DND-41 (cell line): Measurements from ENCODE around the gene IL3.

Experiments used
- ATAC-seq: fragments of 200-7000 bp; cut with Tn5 transposase; 3 replicates; pipeline ENCODE4 v1.9.1; 2021; ENCODE audit warnings: low read depth; ENCODE audit not compliant: insufficient read depth
- DNase-seq: peaks from one replicate; pipeline ENCODE4 v3.0.0-alpha.2; 2020
- H2AFZ ChIP-seq: 2 replicates; pipeline ENCODE4 v1.6.0; 2012; ENCODE audit warnings: low read depth, low read length
- H3K27ac ChIP-seq: 2 replicates; pipeline ENCODE4 v1.5.1; 2012; ENCODE audit warnings: low read length, inconsistent platforms
- H3K27me3 ChIP-seq: fragments of 200-600 bp; sonication (generic); 2 replicates; pipeline ENCODE4 v1.6.0; 2012; ENCODE audit warnings: low read length, mild to moderate bottlenecking, inconsistent platforms; ENCODE audit not compliant: insufficient read depth, poor library complexity
- H3K36me3 ChIP-seq: 2 replicates; pipeline ENCODE4 v1.5.1; 2012; ENCODE audit warnings: low read length, inconsistent platforms; ENCODE audit not compliant: insufficient read depth
- H3K4me1 ChIP-seq: 2 replicates; pipeline ENCODE4 v1.5.1; 2012; ENCODE audit warnings: mild to moderate bottlenecking, low read length; ENCODE audit not compliant: insufficient read depth
- H3K4me2 ChIP-seq: 2 replicates; pipeline ENCODE4 v1.6.0; 2012; ENCODE audit warnings: mild to moderate bottlenecking, moderate library complexity, low read length, inconsistent platforms; ENCODE audit not compliant: insufficient read depth
- H3K4me3 ChIP-seq, 2 experiments: fragments of 200-600 bp in 1 of 2; shearing (Covaris generic) in 1 of 2; 2 replicates each; pipeline ENCODE4 v1.5.1; 2012 to 2016; ENCODE audit warnings: inconsistent platforms in 2 of 2, low read length in 2 of 2, mild to moderate bottlenecking in 2 of 2, low read depth in 1 of 2, moderate library complexity in 1 of 2
- H3K79me2 ChIP-seq: 2 replicates; pipeline ENCODE4 v1.6.0; 2012; ENCODE audit warnings: low read length, inconsistent platforms; ENCODE audit not compliant: insufficient read depth
- H3K9ac ChIP-seq: 2 replicates; pipeline ENCODE4 v1.6.0; 2012; ENCODE audit warnings: low read depth, mild to moderate bottlenecking, inconsistent platforms, low read length, moderate library complexity
- H3K9me3 ChIP-seq: 2 replicates; pipeline ENCODE4 v1.5.1; 2012; ENCODE audit warnings: low read length, moderate library complexity, mild to moderate bottlenecking, inconsistent platforms; ENCODE audit not compliant: insufficient read depth, severe bottlenecking
- H4K20me1 ChIP-seq: 2 replicates; pipeline ENCODE4 v1.6.0; 2012; ENCODE audit warnings: low read length; ENCODE audit not compliant: insufficient read depth
- EZH2 ChIP-seq: IDR thresholded peaks from 3 replicates; pipeline ENCODE4 v1.6.1; 2012; ENCODE audit warnings: borderline replicate concordance, low read depth, mild to moderate bottlenecking, moderate library complexity, low read length, inconsistent platforms; ENCODE audit not compliant: severe bottlenecking
- TF ChIP-seq, protein P1 (sequence below): IDR thresholded peaks from 2 replicates; pipeline ENCODE4 v1.5.1; 2012; ENCODE audit warnings: borderline replicate concordance, low read length, moderate library complexity, mild to moderate bottlenecking; ENCODE audit not compliant: poor library complexity, severe bottlenecking; ENCODE audit errors: extremely low read depth

IL3 gene

DNA sequence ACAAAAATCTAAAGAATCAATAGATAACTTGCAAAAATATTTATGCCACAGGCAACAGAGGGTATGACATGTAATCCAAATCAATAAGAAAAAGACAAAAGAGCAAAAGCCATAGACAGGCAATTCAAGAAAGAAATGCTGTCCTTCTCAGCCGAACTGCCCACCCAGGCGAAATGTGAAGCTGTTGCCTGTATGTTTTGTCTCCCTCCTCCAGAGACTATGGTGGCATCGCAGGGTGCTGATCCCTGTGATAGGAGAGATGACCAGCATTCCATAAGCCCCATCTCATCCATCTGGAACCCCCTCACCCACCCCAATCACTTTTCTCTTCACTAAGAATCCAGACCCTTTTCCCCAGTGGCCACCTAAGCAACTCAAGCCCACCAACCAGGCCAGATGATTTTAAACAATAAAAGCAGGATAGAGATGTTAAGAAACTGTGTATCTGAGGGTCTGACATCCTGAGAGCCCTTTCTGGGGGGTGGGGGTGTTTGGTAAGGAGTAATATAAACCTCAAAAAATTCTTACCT is 43.7 kb upstream of the IL3 start:
- Histone ChIP-seq H3K4me2 (no peak overlapping the region), H3K36me3 (no peaks in the 10 kb centered on the region), H2AFZ (no peak overlapping the region), H3K4me1 (no peaks in the 10 kb centered on the region), H4K20me1 (no peaks in the 10 kb centered on the region; the same call in 1 of the 2 replicates), H3K79me2 (no peaks in the 10 kb centered on the region), H3K27ac (no peak overlapping the region), H3K27me3 (peaks cover 14% of the 10 kb centered on the region), H3K9me3 (no peaks in the 10 kb centered on the region), H3K9ac (no peak overlapping the region), H3K4me3 (no peak overlapping the region)
- no peak for TF ChIP-seq EZH2
- TF ChIP-seq, protein P1, sequence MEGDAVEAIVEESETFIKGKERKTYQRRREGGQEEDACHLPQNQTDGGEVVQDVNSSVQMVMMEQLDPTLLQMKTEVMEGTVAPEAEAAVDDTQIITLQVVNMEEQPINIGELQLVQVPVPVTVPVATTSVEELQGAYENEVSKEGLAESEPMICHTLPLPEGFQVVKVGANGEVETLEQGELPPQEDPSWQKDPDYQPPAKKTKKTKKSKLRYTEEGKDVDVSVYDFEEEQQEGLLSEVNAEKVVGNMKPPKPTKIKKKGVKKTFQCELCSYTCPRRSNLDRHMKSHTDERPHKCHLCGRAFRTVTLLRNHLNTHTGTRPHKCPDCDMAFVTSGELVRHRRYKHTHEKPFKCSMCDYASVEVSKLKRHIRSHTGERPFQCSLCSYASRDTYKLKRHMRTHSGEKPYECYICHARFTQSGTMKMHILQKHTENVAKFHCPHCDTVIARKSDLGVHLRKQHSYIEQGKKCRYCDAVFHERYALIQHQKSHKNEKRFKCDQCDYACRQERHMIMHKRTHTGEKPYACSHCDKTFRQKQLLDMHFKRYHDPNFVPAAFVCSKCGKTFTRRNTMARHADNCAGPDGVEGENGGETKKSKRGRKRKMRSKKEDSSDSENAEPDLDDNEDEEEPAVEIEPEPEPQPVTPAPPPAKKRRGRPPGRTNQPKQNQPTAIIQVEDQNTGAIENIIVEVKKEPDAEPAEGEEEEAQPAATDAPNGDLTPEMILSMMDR, result no peak
- DNase-seq (no peak), ATAC-seq (no peak)

DNA sequence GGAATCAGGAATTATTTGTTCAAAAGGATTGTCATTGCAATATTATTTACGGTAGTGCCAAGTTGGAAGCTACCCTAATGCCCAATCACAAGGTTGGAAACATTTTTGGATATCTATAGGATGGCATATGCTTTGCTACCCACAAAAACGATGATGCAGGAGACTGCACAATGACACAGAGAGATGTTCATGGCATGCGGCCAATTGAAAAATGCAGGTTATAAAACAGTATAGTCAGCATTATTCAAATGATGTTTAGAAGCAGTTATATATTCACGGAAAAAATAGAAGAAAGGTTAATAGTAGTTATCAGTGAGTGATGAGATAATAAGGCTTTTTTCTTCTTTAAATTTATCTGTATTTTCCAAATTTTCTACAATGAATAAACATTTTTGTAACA is 43.1 kb upstream of the IL3 start:
- Histone ChIP-seq H3K4me3 (no peak overlapping the region), H2AFZ (no peak overlapping the region), H3K4me1 (no peaks in the 10 kb centered on the region), H3K36me3 (no peaks in the 10 kb centered on the region), H3K4me2 (no peak overlapping the region), H3K27ac (no peak overlapping the region), H3K9ac (no peak overlapping the region), H3K79me2 (no peaks in the 10 kb centered on the region), H4K20me1 (no peaks in the 10 kb centered on the region; the same call in 1 of the 2 replicates), H3K9me3 (no peaks in the 10 kb centered on the region), H3K27me3 (peaks cover 14% of the 10 kb centered on the region)
- DNase-seq, result no peak
- no peak for ATAC-seq
- TF ChIP-seq, protein P1, result no peak
- no peak for TF ChIP-seq EZH2

DNA sequence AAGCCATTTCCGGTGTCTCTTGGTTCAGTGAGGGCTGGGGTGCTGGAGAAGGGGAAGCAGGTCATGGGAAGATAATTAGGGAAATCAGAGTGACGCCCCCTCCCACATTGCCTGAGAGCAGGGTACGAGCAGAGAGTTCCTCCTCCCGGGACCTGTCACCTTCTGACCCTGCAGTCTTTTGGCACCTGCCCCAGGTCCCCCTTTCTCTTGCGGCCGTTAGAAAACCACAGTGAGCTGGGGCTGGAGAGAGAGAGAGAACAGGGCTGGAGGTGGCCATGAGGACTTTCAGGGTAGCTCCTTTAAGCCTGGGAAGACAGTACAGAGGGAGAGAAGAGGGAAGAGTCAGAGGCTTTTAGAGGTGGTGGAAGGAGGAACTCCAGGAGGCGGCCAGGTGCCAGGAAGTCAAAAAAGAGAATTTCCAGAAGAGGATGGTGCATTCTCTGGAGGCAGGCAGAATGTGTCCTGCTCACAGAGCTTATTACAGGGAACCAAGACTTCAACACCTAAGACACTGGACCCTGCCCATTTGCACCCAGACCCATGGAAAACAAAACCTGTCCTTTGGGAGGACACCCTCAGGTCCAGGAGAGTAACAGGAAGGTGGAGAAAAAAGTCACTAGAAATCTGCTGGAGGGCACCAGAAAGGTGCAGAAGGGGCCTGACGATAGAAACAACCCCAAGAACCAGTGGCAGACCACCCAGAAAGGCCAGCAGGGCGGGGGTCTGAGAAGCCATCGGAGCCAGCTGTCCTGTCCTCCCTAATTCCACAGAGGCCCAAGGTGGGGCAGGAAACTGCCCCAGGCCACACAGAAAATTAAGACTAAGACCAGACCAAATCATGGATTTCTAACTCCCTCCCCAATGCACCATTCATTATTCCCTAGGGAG is 42.5 kb upstream of the IL3 start:
- H3K4me3 ChIP-seq, result no peak overlapping the region
- no peaks in the 10 kb centered on the region for H4K20me1 ChIP-seq
- H3K27ac ChIP-seq, result no peak overlapping the region
- DNase-seq, result no peak
- ATAC-seq, result no peak
- H3K79me2 ChIP-seq, result no peaks in the 10 kb centered on the region
- H3K27me3 ChIP-seq, result peaks cover 14% of the 10 kb centered on the region
- no peaks in the 10 kb centered on the region for H3K9me3 ChIP-seq
- no peaks in the 10 kb centered on the region for H3K36me3 ChIP-seq
- no peak overlapping the region for H3K4me2 ChIP-seq
- H3K4me1 ChIP-seq, result no peaks in the 10 kb centered on the region
- no peak overlapping the region for H3K9ac ChIP-seq
- TF ChIP-seq, protein P1, result no peak
- no peak for TF ChIP-seq EZH2
- no peak overlapping the region for H2AFZ ChIP-seq
